HepG2 (cell line): ENCODE results near the gene OR2A2. TPM values are rescaled to one million over a fixed set of nuclear protein-coding genes. Genes with fewer than 3 reads are reported as not detected.

ENCODE experiments used
- PAX8 ChIP-seq: sonication (generic); formaldehyde crosslinking; IDR thresholded peaks from 2 replicates; pipeline ENCODE4 v1.8.0; 2022; ENCODE audit warnings: mild to moderate bottlenecking, missing genetic modification reagents, borderline replicate concordance
- RAD51 ChIP-seq: fragments of 450-650 bp; IDR thresholded peaks from 2 replicates; pipeline ENCODE4 v1.6.1; 2016; ENCODE audit warnings: borderline replicate concordance
- RXRB ChIP-seq: IDR thresholded peaks from 2 replicates; pipeline ENCODE4 v1.6.1; 2016; ENCODE audit warnings: borderline replicate concordance, missing genetic modification reagents, missing compliant biosample characterization
- SAP130 ChIP-seq: IDR thresholded peaks from 2 replicates; pipeline ENCODE4 v1.6.1; 2016; ENCODE audit warnings: low read depth
- SOX13 ChIP-seq, 3 experiments: fragments of 450-650 bp in 1 of 3; sonication (generic) in 1 of 3; formaldehyde crosslinking in 1 of 3; IDR thresholded peaks in 2 of 3; conservative IDR thresholded peaks in 1 of 3; 2 replicates each; pipeline versions ENCODE4 v1.5.0 to v1.6.1; 2016 to 2020; ENCODE audit warnings: antibody characterized with exemption in 1 of 3, mild to moderate bottlenecking in 1 of 3, missing compliant biosample characterization in 1 of 3, missing genetic modification reagents in 1 of 3, moderate library complexity in 1 of 3
- ZBTB14 ChIP-seq: sonication (generic); formaldehyde crosslinking; IDR thresholded peaks from 2 replicates; pipeline ENCODE4 v1.4.0; 2020; ENCODE audit warnings: missing genetic modification reagents
- ZBTB8A ChIP-seq: sonication (generic); formaldehyde crosslinking; IDR thresholded peaks from 2 replicates; pipeline ENCODE4 v1.4.0; 2020; ENCODE audit warnings: mild to moderate bottlenecking, low read depth, missing genetic modification reagents, borderline replicate concordance
- ZC3H13 ChIP-seq: sonication (generic); formaldehyde crosslinking; IDR thresholded peaks from 2 replicates; pipeline ENCODE4 v1.8.1; 2023; ENCODE audit warnings: mild to moderate bottlenecking, missing genetic modification reagents, moderate library complexity
- ZNF274 ChIP-seq: sonication (generic); formaldehyde crosslinking; IDR thresholded peaks from 2 replicates; pipeline ENCODE4 v1.5.1; 2020; ENCODE audit warnings: mild to moderate bottlenecking, missing genetic modification reagents
- ZNF317 ChIP-seq: sonication (generic); formaldehyde crosslinking; IDR thresholded peaks from 2 replicates; pipeline ENCODE4 v1.5.0; 2020; ENCODE audit warnings: mild to moderate bottlenecking, missing genetic modification reagents
- ZNF557 ChIP-seq: sonication (generic); formaldehyde crosslinking; IDR thresholded peaks from 2 replicates; pipeline ENCODE4 v1.4.0; 2020; ENCODE audit warnings: missing genetic modification reagents
- ZNF768 ChIP-seq: sonication (generic); formaldehyde crosslinking; IDR thresholded peaks from 2 replicates; pipeline ENCODE4 v1.4.0; 2020; ENCODE audit warnings: missing genetic modification reagents
- ZNF792 ChIP-seq: IDR thresholded peaks from 2 replicates; pipeline ENCODE4 v1.6.1; 2016
- ZNF800 ChIP-seq: sonication (generic); formaldehyde crosslinking; IDR thresholded peaks from 2 replicates; pipeline ENCODE4 v1.4.0; 2020; ENCODE audit warnings: missing genetic modification reagents
- polyA plus RNA-seq, 8 experiments: library from polyadenylated mRNA; depleted of rRNA in 3 of 8; stranded (reverse) in 7 of 8; unstranded in 1 of 8; fragments of >200 nt; fragmentation: Illumina TruSeq in 4 of 8; extraction: Trizol in 4 of 8; gene quantifications; 2 replicates each; pipeline versions ENCODE4 v1.2.1 to v1.2.3, GENCODE V29; 2011 to 2016; ENCODE audit warnings: low read depth in 4 of 8, missing spikeins in 1 of 8, mixed read lengths in 1 of 8; ENCODE audit not compliant: insufficient read depth in 1 of 8
- total RNA-seq, 5 experiments: library from RNA; depleted of rRNA; stranded (reverse); fragments of >200 nt; fragmentation: Illumina TruSeq; extraction: Trizol; gene quantifications; 2 replicates each; pipeline ENCODE4 v1.2.3, GENCODE V29; 2016; ENCODE audit warnings: low read depth in 1 of 5
- TF ChIP-seq, protein P1 (sequence below): IDR thresholded peaks from 2 replicates; pipeline ENCODE4 v1.6.1; 2016; ENCODE audit warnings: missing biosample characterization, missing genetic modification reagents, low read depth
- TF ChIP-seq, protein P2 (sequence below): sonication (generic); formaldehyde crosslinking; IDR thresholded peaks from 2 replicates; pipeline ENCODE4 v1.4.0; 2020; ENCODE audit warnings: missing genetic modification reagents, mild to moderate bottlenecking, borderline replicate concordance
- TF ChIP-seq, protein P3 (sequence below): IDR thresholded peaks from 2 replicates; pipeline ENCODE4 v1.6.1; 2016; ENCODE audit warnings: low read depth
- TF ChIP-seq, protein P4 (sequence below): sonication (generic); formaldehyde crosslinking; IDR thresholded peaks from 2 replicates; pipeline ENCODE4 v1.5.0; 2020; ENCODE audit warnings: mild to moderate bottlenecking, missing genetic modification reagents, borderline replicate concordance

Gene OR2A2
- total and polyA plus RNA-seq, 2 of the 13 experiments (the other 11 are each of a cell fraction or from before 2014, with no cell fraction given) = not detected

DNA sequence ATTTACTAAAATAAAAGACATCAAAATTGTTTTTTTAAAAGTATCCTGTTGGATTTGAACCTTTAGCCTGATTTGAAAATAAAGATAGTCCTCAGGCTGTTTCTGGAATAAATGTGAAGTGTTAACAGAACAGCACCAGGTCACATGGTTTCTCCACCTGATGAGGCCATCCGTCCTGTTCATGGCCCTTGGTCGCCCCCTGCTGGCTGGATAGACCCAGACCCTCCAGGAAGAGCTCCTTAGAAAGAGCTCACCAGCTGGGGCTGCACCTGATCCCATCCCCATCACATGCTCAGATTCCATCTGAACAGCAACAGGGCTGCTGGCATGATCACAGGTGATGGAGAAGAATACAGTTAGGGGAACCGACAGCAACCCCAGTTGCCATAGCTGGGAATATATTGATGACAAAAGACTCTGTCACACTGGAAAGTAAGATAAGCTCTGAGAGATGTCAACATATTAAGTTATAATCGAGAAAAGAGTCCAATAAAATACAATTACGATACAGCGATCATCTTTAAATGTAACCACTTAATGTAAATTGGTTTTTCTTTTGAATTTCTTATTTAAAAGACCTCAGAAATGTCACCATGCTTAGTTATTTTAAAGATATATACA lies 18.4 kb downstream of the OR2A2 start (continued):
- TF ChIP-seq, protein P1, sequence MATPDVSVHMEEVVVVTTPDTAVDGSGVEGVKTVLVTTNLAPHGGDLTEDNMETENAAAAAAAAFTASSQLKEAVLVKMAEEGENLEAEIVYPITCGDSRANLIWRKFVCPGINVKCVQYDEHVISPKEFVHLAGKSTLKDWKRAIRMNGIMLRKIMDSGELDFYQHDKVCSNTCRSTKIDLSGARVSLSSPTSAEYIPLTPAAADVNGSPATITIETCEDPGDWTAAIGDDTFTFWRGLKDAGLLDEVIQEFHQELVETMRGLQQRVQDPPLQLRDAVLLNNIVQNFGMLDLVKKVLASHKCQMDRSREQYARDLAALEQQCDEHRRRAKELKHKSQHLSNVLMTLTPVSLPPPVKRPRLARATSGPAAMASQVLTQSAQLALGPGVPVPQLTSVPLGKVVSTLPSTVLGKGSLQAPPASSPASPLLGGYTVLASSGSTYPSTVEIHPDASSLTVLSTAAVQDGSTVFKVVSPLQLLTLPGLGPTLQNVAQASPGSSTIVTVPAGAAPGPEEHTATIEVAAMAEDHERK (CRISPR knock-in tag) = no peak
- TF ChIP-seq PAX8 = no peak
- no peak for TF ChIP-seq ZNF317 (CRISPR knock-in tag)
- TF ChIP-seq RXRB = 0 out of 2 replicates have a peak, but pooled peaks have one; percentile 16
- TF ChIP-seq ZNF274 (CRISPR knock-in tag) = no peak
- no peak for TF ChIP-seq ZBTB8A
- TF ChIP-seq ZC3H13 (CRISPR knock-in tag) = no peak
- no peak for TF ChIP-seq SAP130 (CRISPR knock-in tag)
- no peak for TF ChIP-seq ZNF792
- TF ChIP-seq, protein P2, sequence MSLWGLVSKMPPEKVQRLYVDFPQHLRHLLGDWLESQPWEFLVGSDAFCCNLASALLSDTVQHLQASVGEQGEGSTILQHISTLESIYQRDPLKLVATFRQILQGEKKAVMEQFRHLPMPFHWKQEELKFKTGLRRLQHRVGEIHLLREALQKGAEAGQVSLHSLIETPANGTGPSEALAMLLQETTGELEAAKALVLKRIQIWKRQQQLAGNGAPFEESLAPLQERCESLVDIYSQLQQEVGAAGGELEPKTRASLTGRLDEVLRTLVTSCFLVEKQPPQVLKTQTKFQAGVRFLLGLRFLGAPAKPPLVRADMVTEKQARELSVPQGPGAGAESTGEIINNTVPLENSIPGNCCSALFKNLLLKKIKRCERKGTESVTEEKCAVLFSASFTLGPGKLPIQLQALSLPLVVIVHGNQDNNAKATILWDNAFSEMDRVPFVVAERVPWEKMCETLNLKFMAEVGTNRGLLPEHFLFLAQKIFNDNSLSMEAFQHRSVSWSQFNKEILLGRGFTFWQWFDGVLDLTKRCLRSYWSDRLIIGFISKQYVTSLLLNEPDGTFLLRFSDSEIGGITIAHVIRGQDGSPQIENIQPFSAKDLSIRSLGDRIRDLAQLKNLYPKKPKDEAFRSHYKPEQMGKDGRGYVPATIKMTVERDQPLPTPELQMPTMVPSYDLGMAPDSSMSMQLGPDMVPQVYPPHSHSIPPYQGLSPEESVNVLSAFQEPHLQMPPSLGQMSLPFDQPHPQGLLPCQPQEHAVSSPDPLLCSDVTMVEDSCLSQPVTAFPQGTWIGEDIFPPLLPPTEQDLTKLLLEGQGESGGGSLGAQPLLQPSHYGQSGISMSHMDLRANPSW (CRISPR knock-in tag) = no peak
- TF ChIP-seq, protein P3, sequence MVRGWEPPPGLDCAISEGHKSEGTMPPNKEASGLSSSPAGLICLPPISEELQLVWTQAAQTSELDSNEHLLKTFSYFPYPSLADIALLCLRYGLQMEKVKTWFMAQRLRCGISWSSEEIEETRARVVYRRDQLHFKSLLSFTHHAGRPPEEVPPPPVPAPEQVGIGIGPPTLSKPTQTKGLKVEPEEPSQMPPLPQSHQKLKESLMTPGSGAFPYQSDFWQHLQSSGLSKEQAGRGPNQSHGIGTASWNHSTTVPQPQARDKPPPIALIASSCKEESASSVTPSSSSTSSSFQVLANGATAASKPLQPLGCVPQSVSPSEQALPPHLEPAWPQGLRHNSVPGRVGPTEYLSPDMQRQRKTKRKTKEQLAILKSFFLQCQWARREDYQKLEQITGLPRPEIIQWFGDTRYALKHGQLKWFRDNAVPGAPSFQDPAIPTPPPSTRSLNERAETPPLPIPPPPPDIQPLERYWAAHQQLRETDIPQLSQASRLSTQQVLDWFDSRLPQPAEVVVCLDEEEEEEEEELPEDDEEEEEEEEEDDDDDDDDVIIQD (CRISPR knock-in tag) = peak; percentile 29; the same call in 1 of the 2 replicates
- TF ChIP-seq ZBTB14 (CRISPR knock-in tag) = no peak
- TF ChIP-seq, protein P4, sequence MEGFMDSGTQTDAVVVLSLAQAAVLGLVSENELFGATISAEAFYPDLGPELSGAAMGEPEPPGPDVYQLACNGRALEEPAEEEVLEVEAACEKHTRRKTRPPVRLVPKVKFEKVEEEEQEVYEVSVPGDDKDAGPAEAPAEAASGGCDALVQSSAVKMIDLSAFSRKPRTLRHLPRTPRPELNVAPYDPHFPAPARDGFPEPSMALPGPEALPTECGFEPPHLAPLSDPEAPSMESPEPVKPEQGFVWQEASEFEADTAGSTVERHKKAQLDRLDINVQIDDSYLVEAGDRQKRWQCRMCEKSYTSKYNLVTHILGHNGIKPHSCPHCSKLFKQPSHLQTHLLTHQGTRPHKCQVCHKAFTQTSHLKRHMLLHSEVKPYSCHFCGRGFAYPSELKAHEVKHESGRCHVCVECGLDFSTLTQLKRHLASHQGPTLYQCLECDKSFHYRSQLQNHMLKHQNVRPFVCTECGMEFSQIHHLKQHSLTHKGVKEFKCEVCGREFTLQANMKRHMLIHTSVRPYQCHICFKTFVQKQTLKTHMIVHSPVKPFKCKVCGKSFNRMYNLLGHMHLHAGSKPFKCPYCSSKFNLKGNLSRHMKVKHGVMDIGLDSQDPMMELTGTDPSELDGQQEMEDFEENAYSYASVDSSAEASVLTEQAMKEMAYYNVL (CRISPR knock-in tag) = no peak
- TF ChIP-seq ZNF557 = no peak
- no peak for TF ChIP-seq ZNF768 (CRISPR knock-in tag)
- TF ChIP-seq ZNF800 = no peak
- TF ChIP-seq RAD51 = peak; percentile 42; the same call in 1 of the 2 replicates
- TF ChIP-seq SOX13 (IDR thresholded peaks at IDR 0.05) = no peak
- TF ChIP-seq SOX13 (CRISPR knock-in tag; conservative IDR thresholded peaks at IDR 0.05 in 1 of 2, IDR thresholded peaks at IDR 0.05 in 1 of 2) = no peak
